Head of caudate nucleus (tissue), 42 donors: Measurements from ENCODE around the gene L2HGDH.

Source experiments
- DNase-seq, 42 donors: peaks; one replicate each; pipeline versions ENCODE4 v3.0.0 to v3.0.0-alpha.2; 2020 to 2021; ENCODE audit warnings: mixed read lengths in 7 of 42
- intact Hi-C: fragments of 100-400 bp; cut with DNase I; formaldehyde crosslinking; loops from one replicate; pipeline ENCODE4 v1.15.0; 2022

Gene L2HGDH

DNA sequence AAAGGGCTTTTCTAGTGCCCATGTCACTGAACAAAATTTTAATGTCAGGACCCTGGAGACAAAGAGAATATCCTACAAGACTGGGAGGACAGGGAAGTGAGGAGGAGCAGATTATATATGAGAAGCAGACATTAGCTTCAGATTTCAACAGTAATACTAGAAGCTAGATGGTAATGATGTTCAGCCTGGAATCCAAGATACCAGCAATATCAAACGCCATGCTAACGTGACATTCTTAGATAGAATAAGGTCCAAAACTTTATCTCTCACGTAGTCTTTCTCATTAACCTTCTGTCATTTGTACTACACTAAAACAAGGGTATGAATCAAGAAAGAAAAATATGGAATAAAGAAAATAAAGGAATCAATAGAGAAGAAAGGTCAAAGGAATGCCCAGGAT lies 99.3 kb downstream of the L2HGDH start:
- intact Hi-C loops, result no loop called here
- DNase-seq, result no peak

- intact Hi-C loops, result no loop called here
- no peak for DNase-seq
These were observed 102.0 kb downstream of the L2HGDH start for GRCh38 chr14:50210074-50210473.

DNA sequence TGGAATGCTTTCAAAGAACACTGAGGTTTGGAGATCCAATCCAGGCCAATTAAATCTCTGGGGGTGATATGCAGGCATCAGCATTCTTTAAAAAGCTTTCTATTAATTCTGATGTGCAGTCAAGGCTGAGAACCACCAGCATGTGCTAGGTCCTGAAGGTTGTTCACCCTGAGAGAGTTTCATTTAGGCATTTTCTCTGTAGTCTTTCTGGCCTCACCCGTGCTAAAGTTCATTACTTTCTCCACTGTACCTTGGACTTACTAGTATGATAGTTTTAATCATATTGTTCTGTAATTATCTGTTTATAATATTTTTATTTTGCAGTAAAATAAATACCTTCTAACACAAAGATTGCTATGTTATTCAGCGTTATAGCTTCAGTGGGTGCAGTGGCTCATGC lies 113.5 kb downstream of the L2HGDH start:
- no peak for DNase-seq
- intact Hi-C loops, result no loop called here

GRCh38 chr14:50191499-50191898 lies 120.5 kb downstream of the L2HGDH start:
- DNase-seq, result no peak
- intact Hi-C loops, result no loop called here
